Measurements from ENCODE around the gene BLACAT1. TPM values are rescaled to one million over a fixed set of nuclear protein-coding genes. Genes with fewer than 3 reads are reported as not detected.

The BLACAT1 gene
- total and polyA plus RNA-seq, 4 donors: 0.35 to 0.74 (median 0.58) TPM

DNA sequence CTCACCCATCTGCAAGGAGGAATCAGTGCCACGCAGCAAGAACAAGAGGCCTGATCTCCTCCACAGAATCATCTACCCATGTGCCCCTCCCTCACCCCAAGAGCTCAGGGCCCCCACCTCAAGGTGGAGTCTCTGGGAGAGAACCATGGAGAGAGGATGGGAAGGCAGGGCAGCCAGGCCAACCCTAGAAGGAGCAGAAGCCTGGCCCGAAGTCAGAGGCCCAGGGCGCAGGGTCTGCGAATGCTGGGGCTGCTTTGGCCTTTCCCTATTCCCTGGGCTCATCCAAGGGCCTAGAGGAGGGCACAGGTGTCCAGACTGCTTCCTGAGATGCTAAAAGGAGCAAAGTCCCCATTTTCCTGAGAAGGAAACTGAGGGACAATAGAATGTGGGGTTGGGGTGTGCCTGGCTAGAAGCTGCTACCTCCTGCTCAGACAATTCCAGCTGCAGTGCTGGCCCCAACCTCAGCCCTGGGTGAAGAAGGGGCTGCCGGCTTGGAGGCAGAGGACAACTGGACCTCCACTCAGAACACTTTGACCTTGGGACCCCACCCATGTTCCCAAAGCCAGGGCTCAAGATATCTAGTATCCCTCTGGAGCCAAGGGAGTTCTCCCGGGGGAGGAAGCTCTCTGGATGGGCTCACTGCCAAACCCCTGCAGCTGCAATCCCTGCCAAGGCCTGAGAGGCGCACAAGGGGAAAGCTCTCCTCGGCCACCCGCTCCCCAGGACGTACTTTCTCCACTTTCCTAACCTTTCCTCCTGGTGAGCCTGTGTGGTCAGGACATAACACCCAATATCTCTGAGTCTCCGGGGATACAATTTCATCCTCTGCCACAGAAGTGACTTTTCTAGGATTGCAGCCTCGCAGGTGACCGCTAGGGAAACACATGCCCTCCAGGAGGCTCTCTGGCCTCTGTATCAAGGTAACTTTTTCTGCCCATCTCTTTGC lies 17.4 kb downstream of the BLACAT1 start:
- Histone ChIP-seq H3K27ac (ENCODE audit: low read depth in 1 of 2, low read length in 1 of 2) (no peak overlapping the region), H3K4me3 (no peak overlapping the region), H3K9me3 (ENCODE audit: control insufficient read depth in 4 of 4, insufficient read depth in 3 of 4, low read length in 3 of 4) (no peaks in the 10 kb centered on the region), H3K27me3 (ENCODE audit: control insufficient read depth in 3 of 3, insufficient read depth in 3 of 3, low read length in 2 of 3) (no peaks in the 10 kb centered on the region), H3K9ac (ENCODE audit: insufficient read depth in 1 of 2, low read length in 2 of 2) (no peak overlapping the region), H3K36me3 (ENCODE audit: control insufficient read depth in 4 of 4, insufficient read depth in 4 of 4, low read length in 4 of 4) (no peaks in the 10 kb centered on the region), H3K4me1 (ENCODE audit: control insufficient read depth in 5 of 5, insufficient read depth in 5 of 5, low read length in 5 of 5) (peaks cover 0 to 37% (median 18%) of the 10 kb centered on the region in 5 donors)
- no peak for ATAC-seq (ENCODE audit: insufficient read depth, low FRiP score)
- 48 to 56% methylated on average over 13 of the region's 13 CpGs for WGBS, 2 donors
- TF ChIP-seq, protein P1, sequence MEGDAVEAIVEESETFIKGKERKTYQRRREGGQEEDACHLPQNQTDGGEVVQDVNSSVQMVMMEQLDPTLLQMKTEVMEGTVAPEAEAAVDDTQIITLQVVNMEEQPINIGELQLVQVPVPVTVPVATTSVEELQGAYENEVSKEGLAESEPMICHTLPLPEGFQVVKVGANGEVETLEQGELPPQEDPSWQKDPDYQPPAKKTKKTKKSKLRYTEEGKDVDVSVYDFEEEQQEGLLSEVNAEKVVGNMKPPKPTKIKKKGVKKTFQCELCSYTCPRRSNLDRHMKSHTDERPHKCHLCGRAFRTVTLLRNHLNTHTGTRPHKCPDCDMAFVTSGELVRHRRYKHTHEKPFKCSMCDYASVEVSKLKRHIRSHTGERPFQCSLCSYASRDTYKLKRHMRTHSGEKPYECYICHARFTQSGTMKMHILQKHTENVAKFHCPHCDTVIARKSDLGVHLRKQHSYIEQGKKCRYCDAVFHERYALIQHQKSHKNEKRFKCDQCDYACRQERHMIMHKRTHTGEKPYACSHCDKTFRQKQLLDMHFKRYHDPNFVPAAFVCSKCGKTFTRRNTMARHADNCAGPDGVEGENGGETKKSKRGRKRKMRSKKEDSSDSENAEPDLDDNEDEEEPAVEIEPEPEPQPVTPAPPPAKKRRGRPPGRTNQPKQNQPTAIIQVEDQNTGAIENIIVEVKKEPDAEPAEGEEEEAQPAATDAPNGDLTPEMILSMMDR (IDR thresholded peaks at IDR 0.05; ENCODE audit: control extremely low read depth, extremely low read depth): peak; percentile 22
- peak; percentile 89 to 93 (median 90) for DNase-seq

DNA sequence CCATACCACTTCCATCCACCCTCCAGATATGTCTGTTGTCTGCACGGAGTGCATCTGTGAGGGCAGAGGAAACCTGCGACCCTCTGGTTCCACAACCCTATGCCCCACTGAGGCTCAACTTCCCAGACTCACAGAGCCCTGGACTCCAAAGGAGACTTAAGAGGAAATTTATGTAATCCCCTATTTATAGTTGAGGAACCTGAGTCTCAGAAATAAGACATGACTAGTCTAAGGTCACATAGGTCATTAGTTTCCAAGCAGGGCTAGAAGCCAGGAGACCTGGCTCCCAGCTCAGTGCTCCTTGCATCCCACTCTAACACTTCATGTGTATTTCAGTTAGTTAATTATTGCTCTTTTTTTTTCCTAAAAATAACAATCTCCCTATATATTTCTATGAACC lies 18.3 kb downstream of the BLACAT1 start:
- TF ChIP-seq, protein P1 (IDR thresholded peaks at IDR 0.05; ENCODE audit: control extremely low read depth, extremely low read depth): no peak
- ATAC-seq (ENCODE audit: insufficient read depth, low FRiP score) (no peak), DNase-seq (no peak)

DNA sequence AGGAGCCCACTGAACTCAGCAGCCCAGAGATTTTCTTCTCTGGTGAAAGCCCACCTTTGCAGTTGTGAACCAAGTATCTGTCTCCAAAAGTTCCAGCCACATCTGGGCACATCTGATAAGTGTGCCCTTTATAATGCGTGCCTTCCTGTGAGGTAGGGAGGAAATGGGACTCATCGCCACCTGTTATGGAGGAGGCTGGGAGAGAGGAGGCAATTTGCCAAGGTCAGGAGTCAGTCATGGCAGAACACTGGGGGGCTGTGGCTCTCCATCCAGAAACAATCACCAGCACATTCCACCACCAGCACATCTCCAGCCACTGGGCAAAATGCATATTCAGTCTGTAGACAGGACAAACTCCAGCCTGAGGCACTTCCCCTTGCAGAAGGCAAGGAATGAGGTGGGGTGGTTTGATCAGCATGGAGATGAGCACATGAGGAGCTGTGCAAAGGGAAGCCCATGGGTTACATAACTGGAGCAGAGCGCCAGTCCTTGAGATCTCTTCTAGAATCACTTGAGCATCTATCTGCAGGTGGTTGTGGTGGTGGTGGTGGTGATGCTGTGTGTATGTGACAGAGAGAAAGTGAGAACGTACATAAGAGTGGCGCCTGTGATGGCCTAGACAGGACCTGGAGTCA lies 19.0 kb downstream of the BLACAT1 start:
- no peak for DNase-seq
- Histone ChIP-seq H3K9ac (ENCODE audit: insufficient read depth in 1 of 2, low read length in 2 of 2) (no peak overlapping the region), H3K9me3 (ENCODE audit: control insufficient read depth in 4 of 4, insufficient read depth in 3 of 4, low read length in 3 of 4) (no peaks in the 10 kb centered on the region), H3K27ac (ENCODE audit: low read depth in 1 of 2, low read length in 1 of 2) (no peak overlapping the region), H3K4me1 (ENCODE audit: control insufficient read depth in 5 of 5, insufficient read depth in 5 of 5, low read length in 5 of 5) (peaks cover 0 to 33% (median 18%) of the 10 kb centered on the region in 5 donors), H3K36me3 (ENCODE audit: control insufficient read depth in 4 of 4, insufficient read depth in 4 of 4, low read length in 4 of 4) (no peaks in the 10 kb centered on the region), H3K4me3 (no peak overlapping the region), H3K27me3 (ENCODE audit: control insufficient read depth in 3 of 3, insufficient read depth in 3 of 3, low read length in 2 of 3) (no peaks in the 10 kb centered on the region)
- no peak for ATAC-seq (ENCODE audit: insufficient read depth, low FRiP score)
- WGBS, 2 donors: 80 to 82% methylated on average over 5 of the region's 5 CpGs
- TF ChIP-seq, protein P1 (IDR thresholded peaks at IDR 0.05; ENCODE audit: control extremely low read depth, extremely low read depth): no peak

More for the DNA sequence above, 18.3 kb downstream of the BLACAT1 start:
- Histone ChIP-seq H3K4me1 (ENCODE audit: control insufficient read depth in 5 of 5, insufficient read depth in 5 of 5, low read length in 5 of 5) (peaks cover 0 to 37% (median 18%) of the 10 kb centered on the region in 5 donors), H3K27me3 (ENCODE audit: control insufficient read depth in 3 of 3, insufficient read depth in 3 of 3, low read length in 2 of 3) (no peaks in the 10 kb centered on the region), H3K27ac (ENCODE audit: low read depth in 1 of 2, low read length in 1 of 2) (no peak overlapping the region), H3K9ac (ENCODE audit: insufficient read depth in 1 of 2, low read length in 2 of 2) (no peak overlapping the region), H3K4me3 (no peak overlapping the region), H3K36me3 (ENCODE audit: control insufficient read depth in 4 of 4, insufficient read depth in 4 of 4, low read length in 4 of 4) (no peaks in the 10 kb centered on the region), H3K9me3 (ENCODE audit: control insufficient read depth in 4 of 4, insufficient read depth in 3 of 4, low read length in 3 of 4) (no peaks in the 10 kb centered on the region)
- 91 to 96% methylated on average over 2 of the region's 2 CpGs for WGBS, 2 donors

Measured in lung (tissue), 12 donors.